Medulla oblongata (tissue), 1 donor: ENCODE data around the gene CACNA1I.
"Not testable (repeated sequence)": the region's sequence is repeated elsewhere in the genome, so short reads cannot be mapped to it uniquely, and the experiment has no call there.

Experiments
- DNase-seq: peaks from one replicate; pipeline ENCODE4 v3.0.0-alpha.2; 2015; ENCODE audit errors: extremely low spot score

Gene CACNA1I

GRCh38 chr22:39718921-39719475 is 148.4 kb downstream of the CACNA1I start:
- DNase-seq: no peak

DNA sequence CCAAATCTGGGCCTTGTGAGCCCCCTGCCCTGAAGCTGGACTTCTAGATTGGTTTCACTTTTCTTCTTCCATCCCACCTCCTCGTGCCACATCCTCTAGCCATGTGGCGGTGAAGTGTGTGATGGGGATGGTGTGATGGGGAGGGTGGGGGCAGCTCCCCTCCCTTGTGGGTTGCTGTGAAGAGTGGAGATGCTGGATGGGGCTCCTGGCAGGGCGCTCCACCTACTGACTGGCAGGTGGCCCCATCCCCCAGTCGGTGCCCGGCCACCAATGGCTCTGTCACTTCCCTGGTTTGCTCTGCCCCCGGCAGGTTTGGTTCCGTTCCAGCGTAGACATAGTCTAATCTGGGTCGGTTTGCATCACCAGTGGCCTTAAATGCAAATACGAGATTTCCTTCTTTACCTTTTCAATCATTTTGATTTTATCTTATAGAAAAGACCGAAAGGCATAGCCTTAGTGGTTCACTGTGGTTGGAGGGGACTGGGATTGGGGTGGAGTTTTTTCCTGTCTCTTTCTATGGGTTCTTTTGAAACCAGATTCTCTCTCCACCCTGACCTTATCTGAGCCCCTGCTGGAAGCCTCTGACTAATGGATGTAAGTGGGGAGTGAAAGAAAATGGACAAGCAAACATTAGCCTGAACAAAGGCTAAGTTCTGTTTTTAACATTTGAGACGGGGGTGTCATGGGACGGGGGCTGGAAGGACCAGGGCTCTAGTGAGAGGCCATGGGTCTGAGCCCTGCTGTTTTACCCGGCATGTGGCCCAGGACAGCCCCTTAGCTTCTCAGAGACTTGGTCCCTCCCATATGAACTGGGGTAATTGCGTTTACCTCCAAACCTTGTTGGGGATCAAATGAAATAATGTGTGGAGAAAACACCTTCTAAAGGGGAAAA is 149.3 kb downstream of the CACNA1I start:
- DNase-seq: no peak

- DNase-seq: peak; percentile 27
Measured at GRCh38 chr22:39721206-39722031, 150.9 kb downstream of the CACNA1I start.

DNA sequence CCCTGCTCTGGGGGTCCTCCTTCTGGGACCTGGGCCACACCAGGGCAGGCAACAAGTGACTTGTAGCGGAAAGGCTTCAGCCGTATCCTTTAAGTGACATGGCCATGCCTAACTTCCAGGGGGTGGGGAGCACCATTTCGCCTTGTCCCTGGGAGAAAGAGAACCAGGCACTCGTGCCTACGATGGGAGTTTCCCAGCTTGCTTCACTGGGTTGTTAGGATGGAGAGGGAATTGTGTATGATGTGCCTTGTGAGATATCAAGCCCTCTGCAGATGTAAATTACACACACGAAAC is 151.4 kb downstream of the CACNA1I start:
- no peak for DNase-seq

GRCh38 chr22:39722501-39722900 is 151.9 kb downstream of the CACNA1I start:
- DNase-seq: no peak

DNA sequence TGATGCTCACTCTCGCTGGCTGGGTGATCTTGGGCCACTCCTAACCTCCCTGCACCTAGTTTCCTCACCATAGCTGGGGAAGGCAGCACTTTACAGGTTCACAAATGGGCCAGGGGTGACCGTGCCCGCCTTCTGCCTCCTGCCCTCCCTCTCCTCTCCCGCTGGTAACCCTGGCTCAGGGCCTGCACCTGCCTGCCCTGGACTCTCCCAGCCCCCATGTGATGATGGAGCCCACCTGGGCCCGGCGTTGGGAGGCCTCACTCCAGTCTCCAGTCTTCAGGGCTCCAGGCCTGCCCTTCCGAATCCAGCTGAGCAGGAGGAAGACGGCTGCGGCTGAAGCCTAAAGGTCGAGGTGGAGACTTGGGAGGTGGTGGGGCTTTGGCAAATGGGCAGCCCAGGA is 152.9 kb downstream of the CACNA1I start:
- DNase-seq: no peak

- no peak for DNase-seq
Measured at GRCh38 chr22:39723899-39724351, 153.4 kb downstream of the CACNA1I start.

DNA sequence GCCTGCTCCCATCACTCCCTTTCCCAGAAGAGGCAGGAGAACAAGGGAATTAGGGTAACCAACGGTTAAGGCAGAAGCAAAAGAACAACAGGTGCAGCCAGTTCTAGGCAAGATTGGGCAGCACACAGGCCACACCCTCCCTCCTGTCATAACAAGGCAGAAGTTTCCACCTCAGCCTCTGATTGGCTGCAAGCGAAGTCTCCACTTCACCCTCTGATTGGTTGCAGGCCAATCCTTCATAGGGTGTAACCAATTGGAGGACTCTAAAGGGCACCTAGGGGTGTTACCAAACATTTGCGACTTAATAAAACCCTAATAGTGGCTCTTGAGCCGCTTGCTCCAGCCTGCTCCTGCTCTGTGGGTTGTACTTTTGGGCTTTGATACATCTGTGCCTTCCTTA is 153.8 kb downstream of the CACNA1I start:
- no peak for DNase-seq

- no peak for DNase-seq
Measured at GRCh38 chr22:39724857-39725256, 154.3 kb downstream of the CACNA1I start.

DNA sequence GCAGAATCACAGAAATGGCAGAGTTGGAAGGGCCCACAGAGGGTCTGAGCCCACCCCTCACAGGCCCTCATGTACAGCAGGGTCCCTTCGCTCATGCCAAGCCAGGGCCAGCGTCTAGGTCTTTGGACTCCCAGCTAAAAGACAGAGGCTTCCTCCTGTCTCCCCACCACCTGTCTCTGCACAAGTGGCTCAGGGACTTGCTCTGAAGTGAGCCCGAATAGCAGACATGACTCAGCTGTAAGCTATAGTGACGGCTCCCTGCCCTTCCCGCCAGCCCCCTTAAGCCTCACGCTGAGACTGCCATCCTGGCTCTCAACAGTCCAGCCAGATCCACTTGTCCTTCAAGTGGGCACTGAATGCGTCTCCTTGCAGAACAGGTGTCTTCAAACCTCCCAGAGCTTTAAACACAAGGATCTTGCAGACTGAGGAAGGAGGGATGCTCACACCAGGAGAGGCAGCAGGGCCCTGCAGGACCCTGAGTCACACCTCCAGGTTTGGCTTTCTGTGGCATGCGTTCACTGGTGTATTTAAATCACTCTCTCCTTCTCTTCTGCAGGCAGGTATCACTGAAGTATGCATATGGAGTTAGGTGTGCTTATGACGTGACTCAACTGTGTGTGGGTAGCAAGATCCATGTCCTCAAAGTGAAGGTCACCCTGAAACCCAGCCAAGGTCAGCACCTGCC is 154.9 kb downstream of the CACNA1I start:
- no peak for DNase-seq

GRCh38 chr22:39727541-39727940 is 157.0 kb downstream of the CACNA1I start:
- DNase-seq: no peak

- no peak for DNase-seq
Measured at GRCh38 chr22:39728236-39728860, 157.8 kb downstream of the CACNA1I start.

- DNase-seq: no peak
Measured at GRCh38 chr22:39729141-39729934, 158.8 kb downstream of the CACNA1I start.

DNA sequence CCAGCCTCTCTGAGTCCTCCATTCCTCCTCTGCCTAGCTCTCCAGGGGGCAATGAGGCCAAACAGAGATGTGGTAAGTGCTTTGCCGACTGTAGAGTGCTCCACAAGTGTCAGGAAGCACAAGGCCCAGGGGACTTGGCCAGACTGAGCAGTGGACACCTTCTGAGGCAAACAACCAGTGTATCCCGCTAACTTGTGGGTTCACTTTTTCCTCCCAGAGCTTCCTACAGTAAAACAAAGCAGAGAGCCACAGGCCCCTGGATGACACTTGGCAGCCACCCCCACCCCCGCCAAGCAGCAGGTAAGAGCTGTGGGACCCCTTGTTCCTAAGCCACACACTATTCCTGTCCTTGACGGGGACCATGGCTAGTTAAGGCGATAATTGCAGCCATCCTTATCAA is 160.9 kb downstream of the CACNA1I start:
- DNase-seq: no peak

GRCh38 chr22:39731881-39732555 is 161.5 kb downstream of the CACNA1I start:
- no peak for DNase-seq

DNA sequence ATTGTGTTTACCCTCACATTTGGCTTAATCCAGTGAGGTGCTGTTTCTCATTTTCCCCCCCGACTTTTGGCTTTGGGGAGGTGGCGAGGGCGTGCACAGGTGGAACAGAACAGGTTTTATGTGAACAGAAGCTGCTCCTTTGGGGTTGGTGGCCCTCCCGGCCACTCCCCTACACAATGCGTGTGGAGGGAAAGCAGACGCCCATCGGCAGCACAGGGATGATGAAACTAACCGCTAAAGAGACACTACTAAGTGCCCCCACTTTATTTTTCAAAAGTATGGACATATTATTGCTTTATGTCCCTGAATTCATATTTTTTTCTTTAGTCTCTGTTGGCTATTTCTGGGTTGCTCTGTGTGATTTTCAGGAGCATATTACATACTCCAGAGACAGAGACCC is 162.1 kb downstream of the CACNA1I start:
- DNase-seq: no peak

GRCh38 chr22:39733191-39733590 is 162.6 kb downstream of the CACNA1I start:
- DNase-seq: no peak

DNA sequence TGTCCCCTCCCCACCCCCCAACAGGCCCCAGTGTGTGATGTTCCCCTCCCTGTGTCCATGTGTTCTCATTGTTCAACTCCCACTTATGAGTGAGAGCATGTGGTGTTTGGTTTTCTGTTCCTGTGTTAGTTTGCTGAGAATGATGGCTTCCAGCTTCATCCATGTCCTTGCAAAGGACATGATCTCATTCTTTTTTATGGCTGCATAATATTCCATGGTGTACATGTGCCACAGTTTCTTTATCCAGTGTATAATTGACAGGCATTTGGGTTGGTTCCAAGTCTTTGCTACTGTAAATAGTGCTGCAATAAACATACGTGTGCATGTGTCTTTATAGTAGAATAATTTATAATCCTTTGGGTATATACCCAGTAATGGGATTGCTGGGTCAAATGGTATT is 163.5 kb downstream of the CACNA1I start:
- not testable (repeated sequence) for DNase-seq

DNA sequence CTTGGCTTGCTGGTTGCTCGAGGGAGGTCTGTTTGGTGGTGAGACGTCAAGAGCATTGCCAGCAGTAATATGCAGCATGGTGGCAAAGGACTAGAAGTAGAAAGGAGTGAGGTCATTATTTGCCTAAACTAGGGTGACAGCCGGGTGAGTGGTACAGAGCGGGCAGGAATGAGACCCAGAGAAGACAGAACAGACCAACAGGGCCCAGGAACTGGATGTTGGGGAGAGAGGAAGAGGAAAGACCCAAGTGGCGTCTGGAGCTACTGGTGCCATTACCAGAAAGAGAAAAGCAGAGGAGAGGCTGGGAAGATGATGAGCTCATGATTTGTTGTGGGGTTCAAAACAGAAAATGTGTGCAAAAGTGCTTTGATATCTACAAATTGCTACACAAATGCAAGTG is 164.3 kb downstream of the CACNA1I start:
- DNase-seq: no peak

DNA sequence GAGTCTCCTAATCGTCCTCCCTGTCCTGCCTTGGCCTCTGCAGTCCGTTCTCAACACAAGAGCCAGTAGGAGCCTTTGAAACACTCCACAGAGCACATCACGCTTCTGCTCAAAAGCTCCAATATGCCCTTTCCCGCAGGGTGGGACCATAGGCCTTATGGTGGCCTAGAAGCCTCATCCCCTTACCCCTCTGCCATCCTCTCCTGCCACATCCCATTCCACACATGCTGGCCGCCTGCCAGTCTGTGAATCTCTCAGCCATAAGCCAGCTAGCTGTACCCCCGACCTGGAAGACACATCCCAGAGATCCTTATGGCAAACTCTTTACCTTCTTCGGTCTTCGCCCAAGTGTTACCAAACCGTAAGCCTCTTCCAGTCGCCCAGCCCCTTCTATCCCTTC is 165.2 kb downstream of the CACNA1I start:
- DNase-seq: no peak
